Measurements from ENCODE around the gene CDC25B.

DNA sequence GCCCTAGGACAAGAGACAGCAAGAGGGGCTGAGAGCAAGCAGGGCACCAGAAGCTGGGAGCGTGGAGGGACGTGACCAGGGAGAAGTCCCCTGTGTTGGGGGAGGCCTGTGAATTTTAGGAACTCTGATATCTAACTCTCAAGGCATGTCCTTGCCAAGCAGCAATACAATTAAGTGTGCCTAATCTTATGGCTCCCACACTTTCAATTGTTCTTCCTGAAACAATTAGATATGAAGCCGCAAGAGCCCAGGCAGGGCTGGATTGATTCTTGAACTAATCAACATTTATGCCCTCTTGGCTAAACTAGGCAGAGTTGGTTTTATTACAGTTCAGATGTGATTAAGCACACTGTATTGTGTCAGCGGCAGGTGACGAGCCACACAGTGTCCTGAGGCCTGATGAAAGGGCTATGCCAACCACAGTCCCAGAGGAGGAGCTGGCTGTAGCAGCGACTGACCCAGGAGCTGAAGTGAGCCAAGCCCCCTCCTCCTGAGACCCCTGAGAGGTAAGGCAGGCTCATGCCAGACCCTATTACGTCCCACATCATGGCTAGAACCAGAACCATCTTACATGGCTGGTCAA lies 46.3 kb downstream of the CDC25B start:
- TF ChIP-seq TAF1 (IDR thresholded peaks at IDR 0.05; ENCODE audit: borderline replicate concordance, insufficient read depth, low read length) (no peak), POLR2AphosphoS5 (IDR thresholded peaks at IDR 0.05; ENCODE audit: low read depth, low read length) (no peak), SIN3A (IDR thresholded peaks at IDR 0.05; ENCODE audit: borderline replicate concordance, insufficient read depth, low read length) (no peak)
- TF ChIP-seq, protein P1, sequence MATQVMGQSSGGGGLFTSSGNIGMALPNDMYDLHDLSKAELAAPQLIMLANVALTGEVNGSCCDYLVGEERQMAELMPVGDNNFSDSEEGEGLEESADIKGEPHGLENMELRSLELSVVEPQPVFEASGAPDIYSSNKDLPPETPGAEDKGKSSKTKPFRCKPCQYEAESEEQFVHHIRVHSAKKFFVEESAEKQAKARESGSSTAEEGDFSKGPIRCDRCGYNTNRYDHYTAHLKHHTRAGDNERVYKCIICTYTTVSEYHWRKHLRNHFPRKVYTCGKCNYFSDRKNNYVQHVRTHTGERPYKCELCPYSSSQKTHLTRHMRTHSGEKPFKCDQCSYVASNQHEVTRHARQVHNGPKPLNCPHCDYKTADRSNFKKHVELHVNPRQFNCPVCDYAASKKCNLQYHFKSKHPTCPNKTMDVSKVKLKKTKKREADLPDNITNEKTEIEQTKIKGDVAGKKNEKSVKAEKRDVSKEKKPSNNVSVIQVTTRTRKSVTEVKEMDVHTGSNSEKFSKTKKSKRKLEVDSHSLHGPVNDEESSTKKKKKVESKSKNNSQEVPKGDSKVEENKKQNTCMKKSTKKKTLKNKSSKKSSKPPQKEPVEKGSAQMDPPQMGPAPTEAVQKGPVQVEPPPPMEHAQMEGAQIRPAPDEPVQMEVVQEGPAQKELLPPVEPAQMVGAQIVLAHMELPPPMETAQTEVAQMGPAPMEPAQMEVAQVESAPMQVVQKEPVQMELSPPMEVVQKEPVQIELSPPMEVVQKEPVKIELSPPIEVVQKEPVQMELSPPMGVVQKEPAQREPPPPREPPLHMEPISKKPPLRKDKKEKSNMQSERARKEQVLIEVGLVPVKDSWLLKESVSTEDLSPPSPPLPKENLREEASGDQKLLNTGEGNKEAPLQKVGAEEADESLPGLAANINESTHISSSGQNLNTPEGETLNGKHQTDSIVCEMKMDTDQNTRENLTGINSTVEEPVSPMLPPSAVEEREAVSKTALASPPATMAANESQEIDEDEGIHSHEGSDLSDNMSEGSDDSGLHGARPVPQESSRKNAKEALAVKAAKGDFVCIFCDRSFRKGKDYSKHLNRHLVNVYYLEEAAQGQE (IDR thresholded peaks at IDR 0.05; ENCODE audit: insufficient read depth in 1 of 2, low read depth in 2 of 2, low read length in 2 of 2) = no peak
